ENCODE results near the gene APPBP2. TPM values are rescaled to one million over a fixed set of nuclear protein-coding genes. Genes with fewer than 3 reads are reported as not detected.

Gene APPBP2
- total RNA-seq, 1 donor from 2014 or later = 45.8 TPM

GRCh38 chr17:60398227-60398959 lies 127.6 kb downstream of the APPBP2 start:
- DNase-seq (ENCODE audit: low spot score) = no peak

GRCh38 chr17:60396412-60396811 lies 129.6 kb downstream of the APPBP2 start:
- no peak for DNase-seq (ENCODE audit: low spot score)

GRCh38 chr17:60395508-60396065 lies 130.5 kb downstream of the APPBP2 start:
- no peak for DNase-seq (ENCODE audit: low spot score)

- DNase-seq (ENCODE audit: low spot score) = no peak
Observed at GRCh38 chr17:60393840-60394723, 132.0 kb downstream of the APPBP2 start.

Other genes starting within 250 kb of the APPBP2 start
- 69.6 TPM for gene USP32, start 134.1 kb downstream of the APPBP2 start, total RNA-seq
- gene CHCT1, start 103.8 kb downstream of the APPBP2 start, total RNA-seq = not detected
- gene PPM1D, start 74.0 kb upstream of the APPBP2 start, total RNA-seq = 16.7 TPM
- gene BCAS3, start 151.6 kb upstream of the APPBP2 start, total RNA-seq = 20.8 TPM